ENCODE measurements around the gene IRAK4. TPM values are rescaled to one million over a fixed set of nuclear protein-coding genes. Genes with fewer than 3 reads are reported as not detected.

The IRAK4 gene
- total and polyA plus RNA-seq, 2 donors (not counting 3 experiments of a cell fraction or from before 2014, with no cell fraction given) = 10.8 to 13.1 TPM

DNA sequence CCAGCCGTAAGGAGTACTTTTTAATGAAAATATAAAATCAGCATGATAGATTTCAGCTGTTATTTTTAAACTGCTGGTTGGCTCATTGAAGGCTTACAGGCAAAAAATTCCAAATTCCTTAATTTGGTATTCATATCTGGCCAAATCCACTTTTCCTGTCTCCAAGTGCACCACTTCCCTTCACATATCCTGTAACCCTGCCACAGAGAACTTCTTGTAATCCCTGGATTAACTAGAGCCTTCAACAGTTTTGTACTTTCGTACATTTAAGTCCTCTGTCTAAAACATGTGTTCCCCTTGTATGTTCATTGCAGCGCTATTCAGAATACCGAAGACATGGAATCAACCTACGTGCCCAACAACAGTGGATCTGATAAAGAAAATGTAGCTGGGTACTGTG lies 9.7 kb upstream of the IRAK4 start:
- H3K4me2 ChIP-seq (ENCODE audit: insufficient read depth, low read length) = no peak overlapping the region
- no peaks in the 10 kb centered on the region for H3K4me1 ChIP-seq (ENCODE audit: control insufficient read depth, extremely low read depth, insufficient read depth, low read length)
- H3K27ac ChIP-seq (ENCODE audit: insufficient read depth, low read depth, low read length) = no peak overlapping the region
- no peaks in the 10 kb centered on the region for H3K9me3 ChIP-seq (replicated peaks; ENCODE audit: control insufficient read depth, insufficient read depth, low read length)
- no peak overlapping the region for H3K4me3 ChIP-seq (replicated peaks in 1 of 3; ENCODE audit: insufficient read depth in 1 of 3, low read depth in 1 of 3, low read length in 3 of 3)
- dilution Hi-C loops (cut with MboI; ENCODE audit: extremely low pct_ligation_motif_present, low sequenced_read_pairs) = no loop called here
- ChIA-PET CTCF (interaction anchor here (2.2 kb wide), 1 partner anchor 10 kb away, joined by 6 read pairs; the partner anchor contains the start of genes IRAK4 and PUS7L), POLR2A (no interaction called here)
- no peak overlapping the region for H3K9ac ChIP-seq (replicated peaks; ENCODE audit: extremely low read depth, insufficient read depth, low read length)
- H3K36me3 ChIP-seq (ENCODE audit: control insufficient read depth in 2 of 2, extremely low read depth in 1 of 2, insufficient read depth in 2 of 2, low read length in 2 of 2) = no peaks in the 10 kb centered on the region
- TF ChIP-seq FOS (IDR thresholded peaks at IDR 0.05; ENCODE audit: borderline replicate concordance, insufficient read depth, low read length) (no peak), JUN (IDR thresholded peaks at IDR 0.05; ENCODE audit: borderline replicate concordance, insufficient read depth, insufficient read length, low read depth) (no peak), MYC (IDR thresholded peaks at IDR 0.05; ENCODE audit: low read depth, low read length) (no peak), POLR2A (IDR thresholded peaks at IDR 0.05; ENCODE audit: low read depth, low read length) (no peak), GATA2 (IDR thresholded peaks at IDR 0.05; ENCODE audit: insufficient read depth, insufficient read length, low read depth, low read length) (no peak), POLR2AphosphoS5 (IDR thresholded peaks at IDR 0.05; ENCODE audit: insufficient read depth, low read depth, low read length) (no peak), EZH2 (IDR thresholded peaks at IDR 0.05; ENCODE audit: borderline replicate concordance, low read depth, low read length, severe bottlenecking) (no peak)
- TF ChIP-seq, protein P1, sequence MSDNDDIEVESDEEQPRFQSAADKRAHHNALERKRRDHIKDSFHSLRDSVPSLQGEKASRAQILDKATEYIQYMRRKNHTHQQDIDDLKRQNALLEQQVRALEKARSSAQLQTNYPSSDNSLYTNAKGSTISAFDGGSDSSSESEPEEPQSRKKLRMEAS (IDR thresholded peaks at IDR 0.05; ENCODE audit: insufficient read depth, insufficient read length) = no peak
- TF ChIP-seq, protein P2, sequence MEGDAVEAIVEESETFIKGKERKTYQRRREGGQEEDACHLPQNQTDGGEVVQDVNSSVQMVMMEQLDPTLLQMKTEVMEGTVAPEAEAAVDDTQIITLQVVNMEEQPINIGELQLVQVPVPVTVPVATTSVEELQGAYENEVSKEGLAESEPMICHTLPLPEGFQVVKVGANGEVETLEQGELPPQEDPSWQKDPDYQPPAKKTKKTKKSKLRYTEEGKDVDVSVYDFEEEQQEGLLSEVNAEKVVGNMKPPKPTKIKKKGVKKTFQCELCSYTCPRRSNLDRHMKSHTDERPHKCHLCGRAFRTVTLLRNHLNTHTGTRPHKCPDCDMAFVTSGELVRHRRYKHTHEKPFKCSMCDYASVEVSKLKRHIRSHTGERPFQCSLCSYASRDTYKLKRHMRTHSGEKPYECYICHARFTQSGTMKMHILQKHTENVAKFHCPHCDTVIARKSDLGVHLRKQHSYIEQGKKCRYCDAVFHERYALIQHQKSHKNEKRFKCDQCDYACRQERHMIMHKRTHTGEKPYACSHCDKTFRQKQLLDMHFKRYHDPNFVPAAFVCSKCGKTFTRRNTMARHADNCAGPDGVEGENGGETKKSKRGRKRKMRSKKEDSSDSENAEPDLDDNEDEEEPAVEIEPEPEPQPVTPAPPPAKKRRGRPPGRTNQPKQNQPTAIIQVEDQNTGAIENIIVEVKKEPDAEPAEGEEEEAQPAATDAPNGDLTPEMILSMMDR (IDR thresholded peaks at IDR 0.05; ENCODE audit: extremely low read depth in 1 of 2, insufficient read depth in 1 of 2, low read depth in 1 of 2, low read length in 2 of 2) = no peak
- no peak for FAIRE-seq
- H3K79me2 ChIP-seq (ENCODE audit: control insufficient read depth, insufficient read depth, low read length) = no peaks in the 10 kb centered on the region
- no peaks in the 10 kb centered on the region for H4K20me1 ChIP-seq (replicated peaks; ENCODE audit: control insufficient read depth, extremely low read depth, insufficient read depth, low read length)
- no peaks in the 10 kb centered on the region for H3K9me1 ChIP-seq (replicated peaks; ENCODE audit: control insufficient read depth, extremely low read depth, insufficient read depth, low read length)
- intact Hi-C loops (cut with micrococcal nuclease) = no loop called here
- no peaks in the 10 kb centered on the region for H3K27me3 ChIP-seq (ENCODE audit: control insufficient read depth in 2 of 2, insufficient read depth in 2 of 2, low read length in 2 of 2)
- no peak for DNase-seq (ENCODE audit: low read depth, low spot score)
- no TSS peak for BruUV-seq (replicated peaks)
- no peak overlapping the region for H2AFZ ChIP-seq (ENCODE audit: low read depth, low read length)
